Measurements from ENCODE around the gene LRP11. TPM values are rescaled to one million over a fixed set of nuclear protein-coding genes. Genes with fewer than 3 reads are reported as not detected.

Gene LRP11
- total and polyA plus RNA-seq, 9 of the 15 experiments (the other 6 are each of a cell fraction or from before 2014, with no cell fraction given) = 0.51 to 3.5 (median 2.4) TPM

GRCh38 chr6:149863698-149864577 is at the start of gene LRP11 (continued):
- TF ChIP-seq CCNT2 (IDR thresholded peaks at IDR 0.05; ENCODE audit: borderline replicate concordance, extremely low read depth, insufficient read length, low read depth, low read length) = peak; percentile 38
- peak; percentile 90 for TF ChIP-seq CTBP1 (IDR thresholded peaks at IDR 0.05; ENCODE audit: borderline replicate concordance)

- Histone ChIP-seq H3K9me3 (replicated peaks; ENCODE audit: control insufficient read depth, insufficient read depth, low read depth, low read length) (peaks cover 4% of the 10 kb centered on the region; the same call in 1 of the 2 replicates), H2AFZ (ENCODE audit: low read depth, low read length) (no peak overlapping the region), H3K79me2 (ENCODE audit: control insufficient read depth, insufficient read depth, low read length) (no peaks in the 10 kb centered on the region), H3K36me3 (ENCODE audit: control insufficient read depth, insufficient read depth, low read length) (no peaks in the 10 kb centered on the region), H4K20me1 (replicated peaks; ENCODE audit: control insufficient read depth, insufficient read depth, low read length) (peaks cover 4% of the 10 kb centered on the region; the same call in 1 of the 2 replicates), H3K9ac (ENCODE audit: insufficient read depth in 1 of 2, low read depth in 2 of 2, low read length in 2 of 2) (no peak overlapping the region), H3K27ac (ENCODE audit: extremely low read depth, low read depth, low read length) (no peak overlapping the region), H3K4me1 (replicated peaks in 1 of 2; ENCODE audit: control insufficient read depth in 2 of 2, insufficient read depth in 2 of 2, low read length in 2 of 2) (peaks cover 0 to 3% of the 10 kb centered on the region in 2 experiments; a peak in 3 of 5 replicates), H3K9me1 (ENCODE audit: control insufficient read depth, insufficient read depth, low read length) (no peaks in the 10 kb centered on the region), H3K4me3 (no peak overlapping the region), H3K27me3 (ENCODE audit: control insufficient read depth in 2 of 2, insufficient read depth in 2 of 2, low read length in 2 of 2) (peaks cover 19 to 67% of the 10 kb centered on the region in 2 experiments; a peak in 4 of 5 replicates), H3K4me2 (ENCODE audit: insufficient read depth, low read length) (no peak overlapping the region)
- no TSS peak for BruUV-seq (replicated peaks)
- in situ Hi-C loops (cut with MboI) (loop anchor here (25.0 kb wide), 1 partner anchor 876 kb away; no protein-coding TSS in a partner anchor), intact Hi-C loops (cut with micrococcal nuclease) (no loop called here)
- DNase-seq (ENCODE audit: extremely low read depth in 1 of 4, low spot score in 3 of 4) (no peak), FAIRE-seq (peak; percentile 72), ATAC-seq (no peak)
- ChIA-PET POLR2A (interaction anchor here (0.7 to 1.6 kb wide), 3 partner anchors 8 to 68 kb away, joined by 3 to 7 read pairs (median 3); no protein-coding TSS in a partner anchor), CTCF (ENCODE audit: low intra/inter-chr PET ratio) (no interaction called here)
- WGBS (ENCODE audit: insufficient coverage, low coverage, missing lambda C conversion rate) = 3% methylated on average over 9 of the region's 9 CpGs
- TF ChIP-seq ZNF639 (CRISPR knock-in tag; conservative IDR thresholded peaks at IDR 0.05 in 1 of 2, IDR thresholded peaks at IDR 0.05 in 1 of 2) (no peak), ELF4 (CRISPR knock-in tag; IDR thresholded peaks at IDR 0.05) (peak; percentile 61; the same call in 1 of the 2 replicates), GTF2A2 (tag; IDR thresholded peaks at IDR 0.05) (no peak), GATAD2A (IDR thresholded peaks at IDR 0.05) (no peak), ID3 (CRISPR knock-in tag; IDR thresholded peaks at IDR 0.05) (no peak), ID3 (tag; IDR thresholded peaks at IDR 0.05) (0 out of 2 replicates have a peak, but pooled peaks have one; percentile 21), THRB (CRISPR knock-in tag; conservative IDR thresholded peaks at IDR 0.05) (peak; percentile 36; the same call in 1 of the 2 replicates), GABPB1 (CRISPR knock-in tag; IDR thresholded peaks at IDR 0.05) (no peak), E2F8 (IDR thresholded peaks at IDR 0.05; ENCODE audit: low read depth, partially characterized antibody) (no peak)
Measured at GRCh38 chr6:149913540-149914240, 49.5 kb upstream of the LRP11 start.
